Measurements from ENCODE around the gene ZNF280B.
"Not testable (repeated sequence)": the region's sequence is repeated elsewhere in the genome, so short reads cannot be mapped to it uniquely, and the experiment has no call there.

The ZNF280B gene

GRCh38 chr22:22536916-22537315 lies 28.4 kb upstream of the ZNF280B start:
- Histone ChIP-seq H3K27ac (no peak overlapping the region), H3K4me3 (no peak overlapping the region)

DNA sequence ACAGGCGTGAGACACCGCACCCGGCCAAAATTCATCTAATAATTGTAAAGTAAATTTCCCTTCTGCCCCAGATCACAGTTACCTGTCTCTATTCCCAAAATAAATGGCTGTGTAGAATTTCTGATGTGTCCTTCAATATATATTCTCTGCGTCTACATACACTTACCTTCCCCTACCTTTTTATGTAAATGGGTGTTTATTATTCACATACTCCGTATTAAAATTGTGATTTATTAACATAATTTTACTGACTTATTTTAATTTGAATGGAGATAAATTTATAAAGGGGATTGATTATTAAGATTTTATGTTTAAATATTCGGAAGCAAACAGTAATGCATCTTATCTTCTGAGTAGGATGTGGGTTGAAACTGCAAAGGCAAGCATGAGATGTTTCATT lies 28.0 kb upstream of the ZNF280B start:
- no peak overlapping the region for H3K4me3 ChIP-seq
- H3K27ac ChIP-seq: no peak overlapping the region

GRCh38 chr22:22535662-22536061 lies 27.1 kb upstream of the ZNF280B start:
- Histone ChIP-seq H3K4me3 (no peak overlapping the region), H3K27ac (no peak overlapping the region)

GRCh38 chr22:22534604-22535415 lies 26.3 kb upstream of the ZNF280B start:
- no peak overlapping the region for H3K27ac ChIP-seq
- no peak overlapping the region for H3K4me3 ChIP-seq

DNA sequence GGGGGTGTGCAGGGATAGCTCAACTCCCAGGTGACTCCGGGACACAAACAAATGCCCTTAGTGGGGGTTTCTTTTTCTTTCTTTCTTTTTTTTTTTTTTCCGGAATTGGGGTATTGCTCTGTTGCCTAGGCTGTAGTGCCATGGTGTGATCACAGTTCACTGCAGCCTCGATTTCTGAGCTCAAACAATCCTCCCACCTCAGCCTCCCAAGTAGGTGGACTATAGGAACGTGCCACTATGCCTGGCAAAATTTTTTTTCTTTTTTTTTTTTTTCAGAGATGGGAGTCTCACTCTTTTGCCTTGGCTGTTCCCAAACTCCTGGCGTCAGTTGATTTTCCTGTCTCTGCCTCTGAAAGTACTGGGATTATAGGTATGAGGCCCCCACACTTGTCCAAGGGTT lies 25.3 kb upstream of the ZNF280B start:
- Histone ChIP-seq H3K4me3 (no peak overlapping the region), H3K27ac (no peak overlapping the region)

- no peak overlapping the region for H3K4me3 ChIP-seq
- H3K27ac ChIP-seq: no peak overlapping the region
These were observed 24.9 kb upstream of the ZNF280B start for GRCh38 chr22:22533417-22533816.

DNA sequence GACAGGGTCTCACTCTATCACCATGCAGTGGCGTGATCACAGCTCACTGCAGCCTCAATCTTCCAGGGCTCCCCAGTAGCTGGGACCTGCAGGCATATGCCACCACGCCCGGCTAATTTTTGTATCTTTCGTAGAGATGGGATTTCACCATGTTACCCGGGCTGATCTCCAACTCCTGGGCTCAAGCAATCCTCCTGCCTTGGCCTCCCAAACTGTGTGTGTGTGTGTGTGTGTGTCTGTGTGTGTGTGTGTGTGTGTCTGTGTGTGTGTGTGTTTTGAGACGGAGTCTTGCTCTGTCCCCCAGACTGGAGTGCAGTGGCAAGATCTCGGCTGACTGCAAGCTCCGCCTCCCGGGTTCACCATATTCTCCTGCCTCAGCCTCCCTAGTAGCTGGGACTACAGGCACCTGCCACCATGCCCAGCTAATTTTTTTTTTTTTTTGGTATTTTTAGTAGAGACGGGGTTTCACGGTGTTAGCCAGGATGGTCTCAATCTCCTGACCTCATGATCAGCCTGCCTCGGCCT lies 24.1 kb upstream of the ZNF280B start:
- H3K4me3 ChIP-seq, H3K27ac ChIP-seq: not testable (repeated sequence)

- Histone ChIP-seq H3K27ac (no peak overlapping the region), H3K4me3 (no peak overlapping the region)
These were observed 23.4 kb upstream of the ZNF280B start for GRCh38 chr22:22531770-22532546.

DNA sequence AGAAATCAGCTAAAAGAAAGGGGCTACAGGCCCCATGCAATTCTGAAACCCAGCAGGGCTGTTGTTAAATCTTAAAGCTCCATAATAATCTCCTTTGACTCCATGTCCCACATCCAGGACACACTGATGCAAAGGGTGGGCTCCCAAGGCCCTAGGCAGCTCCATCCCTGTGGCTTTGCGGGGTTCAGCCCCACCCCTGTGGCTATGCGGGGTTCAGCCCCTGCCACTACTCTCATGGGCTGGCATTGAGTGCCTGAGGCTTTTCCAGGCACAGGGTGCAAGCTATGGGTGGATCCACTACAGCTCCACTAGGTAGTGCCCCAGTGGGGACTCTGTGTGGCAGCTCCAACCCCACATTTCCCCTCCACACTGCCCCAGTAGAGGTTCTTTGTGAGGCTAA lies 20.2 kb upstream of the ZNF280B start:
- no peak overlapping the region for H3K27ac ChIP-seq
- no peak overlapping the region for H3K4me3 ChIP-seq

GRCh38 chr22:22527312-22527711 lies 18.8 kb upstream of the ZNF280B start:
- no peak overlapping the region for H3K4me3 ChIP-seq
- H3K27ac ChIP-seq: no peak overlapping the region

- no peak overlapping the region for H3K4me3 ChIP-seq
- no peak overlapping the region for H3K27ac ChIP-seq
These were observed 17.8 kb upstream of the ZNF280B start for GRCh38 chr22:22526125-22526912.

GRCh38 chr22:22523494-22523893 lies 15.0 kb upstream of the ZNF280B start:
- Histone ChIP-seq H3K27ac (no peak overlapping the region), H3K4me3 (no peak overlapping the region)

DNA sequence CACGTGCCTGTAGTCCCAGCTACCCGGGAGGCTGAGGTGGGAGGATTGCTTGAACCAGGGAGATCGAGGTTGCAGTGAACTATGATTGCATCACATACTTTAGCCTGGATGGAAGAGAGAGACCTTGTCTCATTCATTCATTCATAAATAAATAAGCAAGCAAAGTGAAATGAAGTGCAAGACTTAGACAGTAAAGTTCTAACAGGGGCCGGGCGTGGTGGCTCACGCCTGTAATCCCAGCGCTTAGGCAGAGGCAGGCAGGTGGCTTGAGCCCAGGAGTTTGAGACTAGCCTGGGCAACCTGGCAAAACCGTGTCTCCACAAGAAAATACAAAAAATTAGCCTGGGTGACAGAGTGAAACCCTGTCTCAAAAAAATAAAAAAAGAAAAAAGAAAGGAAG lies 13.1 kb upstream of the ZNF280B start:
- H3K4me3 ChIP-seq: no peak overlapping the region
- H3K27ac ChIP-seq: no peak overlapping the region

GRCh38 chr22:22520667-22521602 lies 12.4 kb upstream of the ZNF280B start:
- Histone ChIP-seq H3K27ac (no peak overlapping the region), H3K4me3 (no peak overlapping the region)

GRCh38 chr22:22520020-22520656 lies 11.6 kb upstream of the ZNF280B start, which contains the start of gene ZNF280A:
TSS of gene ZNF280A (minus strand) at chr22:22520270. CDS start at chr22:22515630, 4,640 bp downstream.
- Histone ChIP-seq H3K27ac (no peak within 1 kb of the TSS), H3K4me3 (no peak within 1 kb of the TSS)

DNA sequence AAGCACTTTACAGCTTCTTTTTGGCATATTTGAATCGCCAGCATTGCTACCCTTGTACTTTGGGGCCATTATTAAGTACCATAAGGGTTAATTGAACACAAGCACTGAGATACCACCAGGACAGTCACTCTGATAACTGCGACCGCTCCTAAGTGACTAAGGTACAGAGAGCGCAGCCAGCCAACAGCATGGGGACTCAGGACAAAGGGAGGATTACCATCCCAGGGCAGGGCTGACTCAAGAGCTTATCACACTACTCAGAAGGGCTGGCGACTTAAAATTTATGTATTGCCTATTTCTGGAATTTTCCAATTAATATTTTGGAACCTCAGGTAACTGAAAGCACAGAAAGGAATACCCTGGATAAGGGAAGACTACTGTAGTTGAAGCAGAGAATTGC lies 11.0 kb upstream of the ZNF280B start:
- Histone ChIP-seq H3K4me3 (no peak overlapping the region), H3K27ac (no peak overlapping the region)

DNA sequence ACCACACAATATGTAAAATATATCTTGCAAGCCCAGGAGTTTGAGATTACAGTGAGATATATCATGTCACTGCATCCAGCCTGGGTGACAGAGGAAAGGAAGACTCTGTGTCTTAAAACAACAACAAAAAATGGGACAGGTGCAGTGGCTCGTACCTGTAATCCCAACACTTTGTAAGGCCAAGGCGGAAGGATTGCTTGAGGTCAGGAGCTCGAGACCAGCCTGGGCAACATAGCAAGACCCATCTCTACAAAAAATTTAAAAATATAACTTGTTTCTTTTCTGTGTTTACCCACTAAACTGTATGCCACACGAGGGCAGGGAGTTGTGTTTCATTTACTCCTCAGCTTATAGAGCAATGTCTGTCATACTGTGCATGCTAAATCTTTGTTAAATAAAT lies 8.4 kb upstream of the ZNF280B start:
- H3K4me3 ChIP-seq: no peak overlapping the region
- no peak overlapping the region for H3K27ac ChIP-seq

- Histone ChIP-seq H3K4me3 (no peak overlapping the region), H3K27ac (no peak overlapping the region)
These were observed 7.3 kb upstream of the ZNF280B start for GRCh38 chr22:22515890-22516289.

- not testable (repeated sequence) for H3K27ac ChIP-seq
These were observed 5.9 kb upstream of the ZNF280B start for GRCh38 chr22:22514431-22514830.

More at GRCh38 chr22:22514431-22514830, 5.9 kb upstream of the ZNF280B start:
- not testable (repeated sequence) for H3K4me3 ChIP-seq

Data from skin epidermis (tissue), 12 donors.